Subcutaneous adipose tissue (tissue), 4 donors: Measurements from ENCODE around the gene MRPS11. TPM values are rescaled to one million over a fixed set of nuclear protein-coding genes. Genes with fewer than 3 reads are reported as not detected.

Source experiments
- total RNA-seq, 4 donors: library from RNA; depleted of rRNA; stranded (reverse); fragments of >200 nt; gene quantifications; one replicate each; pipeline ENCODE4 v1.1.0, GENCODE V29; 2016
- TF ChIP-seq, protein P1 (sequence below): fragments of 450-650 bp; IDR thresholded peaks from one replicate; pipeline ENCODE4 v1.5.1; 2016; ENCODE audit warnings: low read depth, mild to moderate bottlenecking, control low read depth, antibody characterized with exemption, moderate library complexity

The MRPS11 gene
- 10 to 100 TPM; 28.8 to 48.0 (median 31.5) TPM for total RNA-seq

DNA sequence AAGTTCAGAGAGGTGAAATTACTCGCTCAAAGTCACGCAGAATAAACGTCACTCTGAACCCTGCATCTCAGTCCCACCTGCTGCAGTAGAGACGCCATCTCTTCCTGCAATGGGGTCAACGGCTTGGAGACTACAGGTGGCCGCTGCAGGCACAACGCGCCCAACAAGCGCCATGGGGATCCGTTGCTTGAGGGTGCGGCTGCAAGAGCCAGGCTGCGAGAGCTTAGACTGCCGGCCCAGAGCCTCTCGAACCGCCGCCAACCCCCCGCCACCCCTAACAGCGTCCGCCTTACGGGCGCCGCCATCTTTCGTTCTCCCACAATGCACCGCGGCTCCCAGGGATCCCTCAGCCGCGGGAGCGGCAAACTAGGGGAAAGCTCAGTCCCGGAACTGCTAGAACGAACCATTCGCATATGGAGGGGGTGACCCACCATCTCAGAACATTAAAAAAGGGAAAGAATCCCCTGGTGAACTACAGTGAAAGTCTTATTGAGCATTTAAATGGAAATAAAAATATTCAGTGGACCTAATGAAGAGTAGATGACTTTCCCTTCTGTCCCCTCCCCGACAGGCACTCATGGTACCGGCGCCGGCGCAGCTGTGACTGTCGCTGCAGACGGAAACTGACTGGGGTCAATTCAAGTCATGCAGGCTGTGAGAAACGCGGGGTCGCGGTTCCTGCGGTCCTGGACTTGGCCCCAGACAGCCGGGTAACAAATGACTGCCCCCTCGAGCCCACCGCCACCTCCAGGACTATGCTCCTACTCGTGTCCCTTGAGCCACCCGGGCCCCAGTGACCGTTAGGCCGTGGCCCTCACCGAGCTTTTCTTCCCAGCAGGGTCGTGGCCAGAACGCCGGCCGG lies at the start of gene MRPS11, which contains the start of gene MRPL46:
Gene MRPS11 (plus strand): TSS at position 636 of the 862 bp plus-strand sequence. CDS start 10 bp downstream, at position 646.
Gene MRPL46 (minus strand): TSS at position 316 of the 862 bp plus-strand sequence. CDS start 11 bp downstream, at position 305.
- TF ChIP-seq, protein P1, sequence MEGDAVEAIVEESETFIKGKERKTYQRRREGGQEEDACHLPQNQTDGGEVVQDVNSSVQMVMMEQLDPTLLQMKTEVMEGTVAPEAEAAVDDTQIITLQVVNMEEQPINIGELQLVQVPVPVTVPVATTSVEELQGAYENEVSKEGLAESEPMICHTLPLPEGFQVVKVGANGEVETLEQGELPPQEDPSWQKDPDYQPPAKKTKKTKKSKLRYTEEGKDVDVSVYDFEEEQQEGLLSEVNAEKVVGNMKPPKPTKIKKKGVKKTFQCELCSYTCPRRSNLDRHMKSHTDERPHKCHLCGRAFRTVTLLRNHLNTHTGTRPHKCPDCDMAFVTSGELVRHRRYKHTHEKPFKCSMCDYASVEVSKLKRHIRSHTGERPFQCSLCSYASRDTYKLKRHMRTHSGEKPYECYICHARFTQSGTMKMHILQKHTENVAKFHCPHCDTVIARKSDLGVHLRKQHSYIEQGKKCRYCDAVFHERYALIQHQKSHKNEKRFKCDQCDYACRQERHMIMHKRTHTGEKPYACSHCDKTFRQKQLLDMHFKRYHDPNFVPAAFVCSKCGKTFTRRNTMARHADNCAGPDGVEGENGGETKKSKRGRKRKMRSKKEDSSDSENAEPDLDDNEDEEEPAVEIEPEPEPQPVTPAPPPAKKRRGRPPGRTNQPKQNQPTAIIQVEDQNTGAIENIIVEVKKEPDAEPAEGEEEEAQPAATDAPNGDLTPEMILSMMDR = no peak

DNA sequence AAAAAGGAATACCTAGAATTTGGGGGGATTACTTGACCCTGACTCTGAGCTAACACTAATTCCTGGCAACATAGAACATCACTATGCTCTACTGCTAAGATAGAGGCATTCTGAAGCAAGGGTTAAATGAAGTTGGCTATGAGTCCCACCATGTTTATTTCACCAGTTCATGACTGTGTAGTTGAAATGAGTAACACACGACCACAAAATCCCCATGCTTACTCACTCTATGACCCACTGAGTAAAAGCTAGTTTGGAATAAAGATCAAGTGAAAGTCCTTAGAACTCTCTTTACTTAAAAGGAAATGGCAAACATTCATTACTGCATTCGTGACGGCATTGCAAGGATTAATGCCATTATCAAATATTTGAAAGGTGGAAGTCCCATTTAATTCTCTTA lies 47.7 kb upstream of the MRPS11 start:
- TF ChIP-seq, protein P1 = no peak

DNA sequence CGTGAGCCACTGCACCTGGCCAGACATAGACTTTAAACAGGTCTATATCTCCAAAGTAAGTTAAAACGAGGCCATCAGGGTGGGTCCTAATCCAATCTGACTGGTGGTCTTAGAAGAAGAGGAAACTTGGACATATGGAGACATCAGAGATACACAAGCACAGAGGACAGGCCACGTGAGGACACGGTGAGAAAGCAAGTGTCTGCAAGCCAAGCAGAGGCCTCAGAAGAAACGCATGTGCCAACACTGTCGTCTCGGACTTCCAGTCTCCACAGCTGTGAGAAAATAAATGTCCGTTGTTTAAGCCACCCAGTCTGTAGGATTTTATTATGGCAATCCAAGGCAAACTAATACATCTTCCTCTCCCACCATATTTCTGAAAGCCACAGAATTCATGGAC lies 44.2 kb upstream of the MRPS11 start:
- TF ChIP-seq, protein P1 = no peak

DNA sequence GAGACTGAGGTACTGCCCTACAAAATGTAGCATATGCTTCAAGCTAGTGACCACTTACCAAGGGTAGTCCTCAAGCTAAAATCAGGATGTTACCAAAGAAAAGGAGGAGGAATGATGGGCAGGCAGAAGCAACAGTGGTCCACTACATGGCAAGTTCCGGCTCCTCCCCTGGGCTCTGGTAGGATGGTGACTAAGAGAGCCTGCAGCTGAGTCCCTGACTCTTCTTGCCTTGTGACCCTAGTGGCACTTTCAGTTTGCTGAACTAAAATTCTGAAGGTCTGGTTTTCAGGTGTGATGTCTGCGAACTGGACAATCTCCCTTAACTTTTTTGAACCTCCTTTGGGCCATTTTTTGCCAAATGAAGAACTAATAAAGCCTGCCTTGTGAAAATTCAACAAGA lies 41.2 kb upstream of the MRPS11 start:
- TF ChIP-seq, protein P1 = no peak

DNA sequence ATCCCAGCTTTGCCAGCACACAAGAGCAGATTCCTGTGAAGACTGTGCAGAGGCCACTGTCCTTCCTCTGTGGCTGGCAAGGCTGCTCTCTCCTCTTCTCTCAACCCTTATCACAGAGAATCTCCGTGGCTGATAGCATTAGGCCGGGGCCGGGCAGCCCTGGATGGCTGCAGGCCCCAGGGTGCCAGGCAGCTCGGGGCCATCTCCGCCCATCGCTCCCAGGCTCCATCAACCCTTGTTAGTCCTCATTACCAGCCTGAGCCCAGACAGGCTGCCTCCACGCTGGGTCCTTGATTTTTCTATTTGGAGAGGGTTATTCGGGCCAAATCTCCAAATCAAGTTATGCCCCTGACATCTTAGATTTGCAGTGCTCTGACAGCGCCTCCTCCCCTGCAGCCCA lies 39.5 kb upstream of the MRPS11 start:
- TF ChIP-seq, protein P1 = no peak

DNA sequence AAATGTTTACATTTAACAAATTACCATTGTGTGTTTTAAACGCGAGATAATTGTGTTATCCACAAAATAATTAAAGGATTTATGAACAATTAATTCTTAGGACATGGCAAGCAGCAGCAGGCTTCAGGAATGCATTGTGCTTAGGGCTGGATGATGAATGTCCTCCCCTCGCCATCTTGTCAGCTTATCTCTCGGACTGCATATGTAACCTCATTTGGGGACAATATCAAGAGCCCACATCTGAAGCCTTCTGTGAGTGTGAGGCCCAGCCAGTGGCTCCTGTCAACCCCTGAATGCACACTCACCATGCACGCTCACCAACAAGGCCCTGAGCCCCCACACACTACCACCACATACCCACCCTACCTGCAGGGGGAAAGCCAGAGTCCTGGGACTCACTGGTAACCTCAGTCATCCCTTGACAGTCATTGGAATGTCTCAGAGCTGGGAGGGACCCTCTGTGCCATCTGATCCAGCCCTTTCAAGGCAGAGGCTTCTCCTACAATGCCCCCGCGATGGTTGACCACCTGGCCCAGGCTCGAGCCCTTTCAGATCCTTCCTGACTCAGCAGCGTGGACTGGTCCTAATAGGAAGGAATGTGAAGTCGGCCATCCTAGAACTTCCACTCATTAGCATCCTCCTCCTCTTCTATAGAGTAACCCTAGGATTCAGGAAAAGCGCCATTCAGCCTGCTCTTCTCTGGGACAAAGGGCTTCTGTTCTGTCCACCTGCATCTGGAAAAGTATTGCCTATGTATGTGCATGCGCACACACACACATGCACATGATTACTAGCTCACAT lies 38.5 kb upstream of the MRPS11 start:
- TF ChIP-seq, protein P1 = no peak

DNA sequence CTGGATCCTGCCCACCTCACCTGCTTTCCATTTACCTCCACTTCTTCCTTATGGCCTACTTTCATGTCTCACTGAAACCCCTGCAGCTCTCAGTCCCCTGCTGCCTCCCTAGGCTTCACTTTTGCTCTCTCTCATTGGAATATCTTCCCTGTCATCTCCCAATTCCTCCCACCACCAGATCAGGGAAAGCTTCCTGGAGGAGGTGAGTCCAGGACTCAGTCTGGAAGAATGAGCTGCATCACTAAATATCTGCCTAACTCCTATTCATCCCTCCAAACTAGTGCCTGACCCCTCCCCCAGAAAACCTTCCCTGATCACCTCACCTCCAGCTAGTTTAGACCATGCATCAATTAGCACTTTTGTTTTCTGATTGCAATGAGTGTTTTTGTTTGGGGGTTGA lies 37.5 kb upstream of the MRPS11 start:
- TF ChIP-seq, protein P1 = no peak
